ENCODE data around the gene NKAIN2.

The NKAIN2 gene

GRCh38 chr6:123812621-123813020, 9.0 kb downstream of the NKAIN2 start:
- TF ChIP-seq CTCF (IDR thresholded peaks at IDR 0.05; ENCODE audit: low read depth, low read length, missing control alignments), result no peak
- no peak for DNase-seq (ENCODE audit: extremely low read depth, low read depth)
- no peak overlapping the region for H3K4me3 ChIP-seq (replicated peaks; ENCODE audit: low read depth, low read length)

- TF ChIP-seq CTCF (IDR thresholded peaks at IDR 0.05; ENCODE audit: low read depth, low read length, missing control alignments), result no peak
- no peak overlapping the region for H3K4me3 ChIP-seq (replicated peaks; ENCODE audit: low read depth, low read length)
- no peak for DNase-seq (ENCODE audit: extremely low read depth, low read depth)
These were observed 17.4 kb downstream of the NKAIN2 start for GRCh38 chr6:123821112-123821511.

DNA sequence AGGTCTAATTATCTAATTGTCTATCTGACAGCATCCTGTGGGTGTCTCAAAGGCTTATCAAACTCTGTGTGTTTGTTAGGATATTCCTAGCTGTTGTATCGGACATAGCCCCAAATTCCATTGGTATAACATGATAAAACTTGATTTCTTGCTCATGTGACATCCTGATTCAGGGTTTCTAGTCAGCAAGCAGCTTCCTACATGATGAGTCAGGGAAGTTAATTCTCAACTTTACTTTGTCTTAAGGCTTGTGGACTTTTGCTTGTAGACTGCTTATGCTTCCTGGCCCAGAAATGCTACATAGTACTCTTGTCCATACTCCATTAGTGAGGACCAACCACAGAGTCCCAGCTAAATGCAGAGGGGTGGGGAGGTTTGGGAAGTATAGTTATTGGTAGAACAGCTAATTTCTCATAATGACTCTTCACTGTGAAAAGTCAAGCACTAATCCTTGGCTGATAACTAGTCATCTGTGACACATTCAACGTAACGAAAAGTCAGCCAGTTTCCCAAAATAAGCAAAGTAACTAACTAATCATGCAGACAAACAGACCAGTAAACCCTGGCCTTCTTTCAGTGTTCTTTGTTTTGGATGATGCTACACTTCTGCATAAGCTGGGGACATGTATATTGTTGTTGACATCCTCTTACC, 25.8 kb downstream of the NKAIN2 start:
- no peak overlapping the region for H3K4me3 ChIP-seq (replicated peaks; ENCODE audit: low read depth, low read length)
- no peak for DNase-seq (ENCODE audit: extremely low read depth, low read depth)
- TF ChIP-seq CTCF (IDR thresholded peaks at IDR 0.05; ENCODE audit: low read depth, low read length, missing control alignments), result no peak

DNA sequence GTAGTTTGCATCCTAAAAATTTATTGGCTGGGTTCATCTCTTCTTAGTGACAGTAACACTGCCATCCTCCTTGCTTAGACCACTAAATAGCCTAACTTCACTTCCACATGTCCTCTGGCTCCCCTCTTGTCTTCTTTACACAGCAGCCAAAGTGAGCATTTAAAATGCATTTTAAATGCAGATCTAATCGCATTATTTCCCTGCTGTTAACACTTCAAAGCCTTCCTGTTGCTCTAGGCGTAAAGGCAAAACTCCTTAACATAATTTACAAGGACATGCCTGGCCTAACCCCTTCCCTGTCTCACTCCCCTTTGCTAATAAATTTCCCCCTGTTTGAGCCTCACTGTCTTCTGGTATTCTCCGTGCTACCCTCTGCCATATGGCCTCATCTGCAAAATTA, 26.5 kb downstream of the NKAIN2 start:
- H3K4me3 ChIP-seq (replicated peaks; ENCODE audit: low read depth, low read length), result no peak overlapping the region
- no peak for TF ChIP-seq CTCF (IDR thresholded peaks at IDR 0.05; ENCODE audit: low read depth, low read length, missing control alignments)
- DNase-seq (ENCODE audit: extremely low read depth, low read depth), result no peak

GRCh38 chr6:123838505-123839234, 35.0 kb downstream of the NKAIN2 start:
- no peak overlapping the region for H3K4me3 ChIP-seq (replicated peaks; ENCODE audit: low read depth, low read length)
- TF ChIP-seq CTCF (IDR thresholded peaks at IDR 0.05; ENCODE audit: low read depth, low read length, missing control alignments), result no peak
- DNase-seq (ENCODE audit: extremely low read depth, low read depth), result no peak

GRCh38 chr6:123841067-123841896, 37.6 kb downstream of the NKAIN2 start:
- H3K4me3 ChIP-seq (replicated peaks; ENCODE audit: low read depth, low read length), result no peak overlapping the region

More at GRCh38 chr6:123841067-123841896, 37.6 kb downstream of the NKAIN2 start:
- no peak for TF ChIP-seq CTCF (IDR thresholded peaks at IDR 0.05; ENCODE audit: low read depth, low read length, missing control alignments)
- no peak for DNase-seq (ENCODE audit: extremely low read depth, low read depth)

Data from HFF-Myc (cell line).